Measurements from ENCODE around the gene NCMAP.

GRCh38 chr1:24554714-24555113 is 1.2 kb upstream of the NCMAP start:
- TF ChIP-seq SMC3 (IDR thresholded peaks at IDR 0.05; ENCODE audit: low read depth, low read length): no peak
- no peak for TF ChIP-seq REST (IDR thresholded peaks at IDR 0.05; ENCODE audit: low read depth, low read length)
- TF ChIP-seq MXI1 (IDR thresholded peaks at IDR 0.05; ENCODE audit: low read depth, low read length): no peak
- TF ChIP-seq, protein P1, sequence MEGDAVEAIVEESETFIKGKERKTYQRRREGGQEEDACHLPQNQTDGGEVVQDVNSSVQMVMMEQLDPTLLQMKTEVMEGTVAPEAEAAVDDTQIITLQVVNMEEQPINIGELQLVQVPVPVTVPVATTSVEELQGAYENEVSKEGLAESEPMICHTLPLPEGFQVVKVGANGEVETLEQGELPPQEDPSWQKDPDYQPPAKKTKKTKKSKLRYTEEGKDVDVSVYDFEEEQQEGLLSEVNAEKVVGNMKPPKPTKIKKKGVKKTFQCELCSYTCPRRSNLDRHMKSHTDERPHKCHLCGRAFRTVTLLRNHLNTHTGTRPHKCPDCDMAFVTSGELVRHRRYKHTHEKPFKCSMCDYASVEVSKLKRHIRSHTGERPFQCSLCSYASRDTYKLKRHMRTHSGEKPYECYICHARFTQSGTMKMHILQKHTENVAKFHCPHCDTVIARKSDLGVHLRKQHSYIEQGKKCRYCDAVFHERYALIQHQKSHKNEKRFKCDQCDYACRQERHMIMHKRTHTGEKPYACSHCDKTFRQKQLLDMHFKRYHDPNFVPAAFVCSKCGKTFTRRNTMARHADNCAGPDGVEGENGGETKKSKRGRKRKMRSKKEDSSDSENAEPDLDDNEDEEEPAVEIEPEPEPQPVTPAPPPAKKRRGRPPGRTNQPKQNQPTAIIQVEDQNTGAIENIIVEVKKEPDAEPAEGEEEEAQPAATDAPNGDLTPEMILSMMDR (IDR thresholded peaks at IDR 0.05): no peak
- no peak for TF ChIP-seq TCF12 (IDR thresholded peaks at IDR 0.05)
- TF ChIP-seq JUND (IDR thresholded peaks at IDR 0.05): no peak
- TF ChIP-seq PBX3 (IDR thresholded peaks at IDR 0.05): no peak
- TF ChIP-seq MAX (IDR thresholded peaks at IDR 0.05; ENCODE audit: low read depth): no peak
- TF ChIP-seq YY1 (IDR thresholded peaks at IDR 0.05; ENCODE audit: low read depth): no peak

Measured in SK-N-SH (cell line).